IPS-20b (cell line): Measurements from ENCODE around the gene SLCO1C1.

Experiments
- H3K27ac ChIP-seq: one replicate; pipeline ENCODE4 v1.5.1; 2013; ENCODE audit warnings: low read length
- H3K27me3 ChIP-seq: 2 replicates; pipeline ENCODE4 v1.6.1; 2013; ENCODE audit warnings: mild to moderate bottlenecking, low read length, inconsistent platforms; ENCODE audit not compliant: insufficient read depth
- H3K36me3 ChIP-seq: 2 replicates; pipeline ENCODE4 v1.6.1; 2013; ENCODE audit warnings: low read depth, mild to moderate bottlenecking, inconsistent platforms, low read length, moderate library complexity; ENCODE audit not compliant: insufficient read depth
- H3K4me1 ChIP-seq: 2 replicates; pipeline ENCODE4 v1.6.1; 2013; ENCODE audit warnings: mild to moderate bottlenecking, control low read depth, inconsistent platforms, low read length, moderate library complexity; ENCODE audit not compliant: insufficient read depth
- H3K4me3 ChIP-seq: 2 replicates; pipeline ENCODE4 v1.5.1; 2013; ENCODE audit warnings: mild to moderate bottlenecking, low read length, inconsistent platforms
- H3K9ac ChIP-seq: 2 replicates; pipeline ENCODE4 v1.6.1; 2013; ENCODE audit warnings: low read depth, mild to moderate bottlenecking, inconsistent platforms, low read length, moderate library complexity
- H3K9me3 ChIP-seq: 2 replicates; pipeline ENCODE4 v1.6.1; 2013; ENCODE audit warnings: mild to moderate bottlenecking, low read depth, low read length, inconsistent platforms; ENCODE audit not compliant: insufficient read depth

SLCO1C1 gene

DNA sequence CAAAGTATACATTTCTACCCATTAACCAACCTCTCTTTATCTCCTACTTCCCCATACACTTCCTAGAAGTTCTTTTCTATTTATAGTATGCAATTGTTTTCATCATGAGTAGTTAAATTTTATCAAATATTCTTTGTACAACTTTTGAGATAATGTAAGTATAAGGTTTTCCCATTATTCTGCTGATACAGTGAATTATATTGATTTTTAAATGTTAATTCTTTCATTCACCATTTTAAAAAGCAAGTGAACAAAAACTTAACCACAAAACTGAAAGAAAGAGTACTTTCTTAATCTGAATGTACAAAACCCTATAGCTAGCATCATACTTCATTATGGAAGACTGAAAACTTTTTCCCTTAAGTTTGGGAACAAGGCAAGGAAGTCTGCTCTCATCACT, 105.9 kb downstream of the SLCO1C1 start:
- Histone ChIP-seq H3K27ac (no peak overlapping the region), H3K4me1 (no peaks in the 10 kb centered on the region), H3K9ac (no peak overlapping the region), H3K4me3 (no peak overlapping the region), H3K27me3 (no peaks in the 10 kb centered on the region), H3K36me3 (no peaks in the 10 kb centered on the region), H3K9me3 (no peaks in the 10 kb centered on the region)
